Natural killer cell treated with Interleukin-12 subunit alpha and Interleukin-12 subunit beta and Interleukin-15 and Interleukin-18, amount 100 ng/mL, for 72 hours (primary cell): Measurements from ENCODE around the gene GALNT9. TPM values are rescaled to one million over a fixed set of nuclear protein-coding genes. Genes with fewer than 3 reads are reported as not detected.

Experiments used
- ATAC-seq, 2 donors: fragments of 150-1000 bp; cut with Tn5 transposase in 1 of 2; sonication (Bioruptor Pico), chemical (Tn5 transposase) in 1 of 2; 2 replicates each; pipeline ENCODE4 v1.10.0; 2021
- DNase-seq: peaks from one replicate; pipeline ENCODE4 v3.0.0; 2022; ENCODE audit warnings: low spot score
- H3K27ac Mint-ChIP-seq, 2 donors: 1 replicate in 1 of 2; 2 replicates in 1 of 2; pipeline ENCODE4 v1.8.0; 2022; ENCODE audit warnings: mixed read lengths in 2 of 2, mild to moderate bottlenecking in 1 of 2, moderate library complexity in 1 of 2
- H3K27me3 Mint-ChIP-seq, 2 donors: 1 replicate in 1 of 2; 2 replicates in 1 of 2; pipeline ENCODE4 v1.8.0; 2022; ENCODE audit warnings: mixed read lengths in 2 of 2
- H3K36me3 Mint-ChIP-seq: one replicate; pipeline ENCODE4 v1.8.0; 2022; ENCODE audit warnings: mixed read lengths
- H3K4me1 Mint-ChIP-seq, 2 donors: 1 replicate in 1 of 2; 2 replicates in 1 of 2; pipeline ENCODE4 v1.8.0; 2022; ENCODE audit warnings: low read depth in 2 of 2, mixed read lengths in 2 of 2, mild to moderate bottlenecking in 1 of 2
- H3K4me3 Mint-ChIP-seq: one replicate; pipeline ENCODE4 v1.8.0; 2022; ENCODE audit warnings: mixed read lengths
- H3K9me3 Mint-ChIP-seq: 2 replicates; pipeline ENCODE4 v1.8.0; 2022; ENCODE audit warnings: mixed read lengths
- total RNA-seq, 2 donors: library from RNA; stranded (reverse); gene quantifications; one replicate each; pipeline ENCODE4 v1.2.3, GENCODE V29; 2022

GALNT9 gene
- total RNA-seq, 2 donors from 2014 or later, result not detected

GRCh38 chr12:132343294-132344004, 14.1 kb upstream of the GALNT9 start:
- no peak for ATAC-seq
- peaks cover 8 to 9% of the 10 kb centered on the region in 2 donors for H3K4me1 Mint-ChIP-seq
- no peak overlapping the region for H3K4me3 Mint-ChIP-seq
- H3K36me3 Mint-ChIP-seq, result no peaks in the 10 kb centered on the region
- no peaks in the 10 kb centered on the region for H3K9me3 Mint-ChIP-seq
- H3K27ac Mint-ChIP-seq, result no peak overlapping the region
- peaks cover 3 to 8% of the 10 kb centered on the region in 2 donors for H3K27me3 Mint-ChIP-seq
- no peak for DNase-seq

- Mint-ChIP-seq H3K27ac (no peak overlapping the region), H3K4me3 (no peak overlapping the region), H3K27me3 (peaks cover 3 to 8% of the 10 kb centered on the region in 2 donors), H3K4me1 (peaks cover 8 to 9% of the 10 kb centered on the region in 2 donors), H3K36me3 (no peaks in the 10 kb centered on the region), H3K9me3 (no peaks in the 10 kb centered on the region)
- ATAC-seq, result no peak
- DNase-seq, result no peak
Observed at GRCh38 chr12:132342251-132343227, 13.2 kb upstream of the GALNT9 start.

DNA sequence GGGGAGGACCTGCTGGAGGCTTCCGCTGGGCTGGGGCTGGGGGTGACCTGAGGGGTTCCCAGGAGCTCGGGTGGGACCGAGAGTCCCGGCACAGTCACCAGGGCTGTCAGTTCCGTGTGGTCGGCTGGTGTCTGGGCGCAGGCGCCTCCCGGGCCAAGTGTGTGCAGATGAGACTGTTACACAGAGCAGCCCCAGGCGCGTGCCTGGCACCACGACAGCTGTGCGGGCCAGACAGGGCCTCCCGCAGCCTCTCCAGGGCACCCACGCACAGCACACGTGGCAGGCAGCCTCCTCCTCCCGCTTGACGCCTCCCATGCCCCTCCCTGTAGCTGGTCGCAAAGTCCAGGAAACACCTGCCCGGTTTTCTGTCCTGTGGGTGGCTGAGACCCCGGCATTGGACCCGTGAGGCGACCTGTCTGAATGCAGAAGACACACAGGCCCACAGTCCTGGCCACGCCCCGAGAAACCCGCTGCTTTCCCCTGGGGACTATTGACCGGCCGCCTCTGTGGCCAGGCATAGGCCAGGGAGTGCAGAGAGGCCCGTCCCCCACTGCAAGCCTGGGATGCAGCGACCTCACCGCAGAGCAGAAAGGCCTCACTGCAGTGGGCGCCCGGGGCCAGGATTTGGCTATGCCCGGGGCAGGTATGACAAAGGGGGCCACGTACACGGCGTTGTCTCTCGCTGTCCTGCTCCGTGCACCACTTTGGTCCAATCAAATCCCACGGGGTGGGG, 12.1 kb upstream of the GALNT9 start:
- Mint-ChIP-seq H3K4me3 (no peak overlapping the region), H3K27ac (no peak overlapping the region), H3K4me1 (peaks cover 8 to 9% of the 10 kb centered on the region in 2 donors), H3K9me3 (no peaks in the 10 kb centered on the region), H3K36me3 (no peaks in the 10 kb centered on the region), H3K27me3 (peaks cover 3 to 8% of the 10 kb centered on the region in 2 donors)
- no peak for ATAC-seq
- no peak for DNase-seq

- H3K36me3 Mint-ChIP-seq, result no peaks in the 10 kb centered on the region
- no peak overlapping the region for H3K4me3 Mint-ChIP-seq
- ATAC-seq, result no peak
Observed at GRCh38 chr12:132340266-132341035, 11.1 kb upstream of the GALNT9 start.

GRCh38 chr12:132339856-132340255, 10.5 kb upstream of the GALNT9 start:
- no peak overlapping the region for H3K27ac Mint-ChIP-seq
- DNase-seq (no peak), ATAC-seq (no peak)
- no peaks in the 10 kb centered on the region for H3K36me3 Mint-ChIP-seq
- no peaks in the 10 kb centered on the region for H3K9me3 Mint-ChIP-seq
- H3K27me3 Mint-ChIP-seq, result peaks cover 6 to 8% of the 10 kb centered on the region in 2 donors
- H3K4me3 Mint-ChIP-seq, result no peak overlapping the region
- peaks cover 8 to 9% of the 10 kb centered on the region in 2 donors for H3K4me1 Mint-ChIP-seq

More at GRCh38 chr12:132340266-132341035, 11.1 kb upstream of the GALNT9 start:
- peaks cover 8 to 9% of the 10 kb centered on the region in 2 donors for H3K4me1 Mint-ChIP-seq
- H3K27ac Mint-ChIP-seq, result no peak overlapping the region
- no peaks in the 10 kb centered on the region for H3K9me3 Mint-ChIP-seq
- peaks cover 5 to 8% of the 10 kb centered on the region in 2 donors for H3K27me3 Mint-ChIP-seq
- no peak for DNase-seq

DNA sequence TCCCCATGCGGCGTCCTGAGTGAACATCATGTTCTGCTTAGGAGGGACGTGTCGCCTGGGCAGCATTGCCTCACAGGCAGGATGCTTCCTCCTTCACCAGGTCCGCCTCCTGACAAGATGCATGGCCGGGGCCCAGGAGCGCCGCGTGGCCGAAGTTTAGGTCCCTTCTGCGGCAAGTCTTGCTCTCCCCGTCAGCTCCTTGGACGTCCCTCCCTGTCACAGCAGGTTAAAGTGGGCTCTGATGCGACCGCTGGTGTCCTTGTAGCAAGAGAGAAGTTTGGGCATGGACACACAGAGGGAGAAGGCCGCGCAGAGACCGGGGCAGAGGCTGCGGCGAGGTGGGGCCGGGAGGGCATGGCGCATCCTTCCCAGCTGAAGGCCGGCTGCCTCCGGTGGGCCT, 9.4 kb upstream of the GALNT9 start:
- DNase-seq (no peak), ATAC-seq (no peak)
- H3K27ac Mint-ChIP-seq, result no peak overlapping the region
- H3K27me3 Mint-ChIP-seq, result peaks cover 6 to 8% of the 10 kb centered on the region in 2 donors
- no peaks in the 10 kb centered on the region for H3K9me3 Mint-ChIP-seq
- H3K4me1 Mint-ChIP-seq, result peaks cover 8 to 9% of the 10 kb centered on the region in 2 donors
- H3K36me3 Mint-ChIP-seq, result no peaks in the 10 kb centered on the region
- H3K4me3 Mint-ChIP-seq, result no peak overlapping the region

DNA sequence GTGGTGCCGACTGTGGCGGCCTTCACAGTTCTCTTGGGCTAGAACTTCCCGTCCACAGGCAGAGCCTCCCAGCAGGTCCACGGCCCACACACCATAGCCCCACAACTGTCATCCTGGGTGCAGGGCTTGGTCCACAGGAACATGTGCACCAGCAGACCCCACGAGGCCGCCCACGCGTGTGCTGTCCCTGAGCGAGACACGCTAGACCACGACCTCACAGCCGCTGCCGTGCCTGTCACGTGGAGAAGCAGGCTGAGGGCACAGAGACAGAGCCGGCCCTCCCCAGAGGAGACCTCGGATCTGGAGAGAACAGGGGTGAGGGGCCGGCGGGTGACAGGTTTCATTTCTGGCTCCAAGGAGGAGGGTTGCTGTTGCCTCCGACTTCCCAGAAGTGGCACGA, 8.9 kb upstream of the GALNT9 start:
- no peaks in the 10 kb centered on the region for H3K9me3 Mint-ChIP-seq
- H3K27me3 Mint-ChIP-seq, result peaks cover 6% of the 10 kb centered on the region in 2 donors
- H3K27ac Mint-ChIP-seq, result no peak overlapping the region
- ATAC-seq (no peak), DNase-seq (no peak)
- peaks cover 8% of the 10 kb centered on the region in 2 donors for H3K4me1 Mint-ChIP-seq
- H3K4me3 Mint-ChIP-seq, result no peak overlapping the region
- H3K36me3 Mint-ChIP-seq, result no peaks in the 10 kb centered on the region

DNA sequence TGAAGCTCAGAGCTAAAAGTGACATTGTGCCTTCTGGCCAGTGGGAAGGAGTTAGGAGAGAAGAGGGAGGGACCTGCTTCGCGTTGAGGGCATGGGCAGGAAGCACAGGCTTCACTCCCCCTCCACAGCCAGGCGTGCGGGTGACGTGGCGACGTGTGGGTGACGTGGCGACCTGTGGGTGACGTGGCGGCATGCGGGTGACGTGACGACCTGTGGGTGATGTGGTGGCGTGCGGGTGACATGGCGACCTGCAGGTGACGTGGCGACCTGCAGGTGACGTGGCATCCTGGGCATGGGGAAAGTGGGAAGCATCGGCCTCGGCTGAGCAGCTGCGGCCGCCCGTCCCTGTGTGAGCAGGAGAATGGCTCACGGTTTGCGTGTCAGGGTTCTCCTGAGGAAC, 8.2 kb upstream of the GALNT9 start:
- no peak for DNase-seq
- H3K27me3 Mint-ChIP-seq, result peaks cover 0 to 3% of the 10 kb centered on the region in 2 donors

GRCh38 chr12:132336451-132337413, 7.3 kb upstream of the GALNT9 start:
- Mint-ChIP-seq H3K4me3 (no peak overlapping the region), H3K4me1 (no peaks in the 10 kb centered on the region), H3K27ac (no peak overlapping the region), H3K27me3 (peaks cover 0 to 5% of the 10 kb centered on the region in 2 donors), H3K36me3 (no peaks in the 10 kb centered on the region), H3K9me3 (no peaks in the 10 kb centered on the region)
- peak in 1 of 2 donors; percentile 33 for ATAC-seq
- no peak for DNase-seq

More for the DNA sequence above, 8.2 kb upstream of the GALNT9 start:
- no peaks in the 10 kb centered on the region for H3K9me3 Mint-ChIP-seq
- no peak overlapping the region for H3K4me3 Mint-ChIP-seq
- H3K27ac Mint-ChIP-seq, result no peak overlapping the region
- no peak for ATAC-seq
- H3K36me3 Mint-ChIP-seq, result no peaks in the 10 kb centered on the region
- peaks cover under 1% of the 10 kb centered on the region in 2 donors for H3K4me1 Mint-ChIP-seq

- H3K27ac Mint-ChIP-seq, result no peak overlapping the region
- peaks cover 6% of the 10 kb centered on the region for H3K9me3 Mint-ChIP-seq
- peaks cover 6% of the 10 kb centered on the region for H3K36me3 Mint-ChIP-seq
- ATAC-seq (no peak), DNase-seq (no peak)
- no peak overlapping the region for H3K4me3 Mint-ChIP-seq
- peaks cover 11 to 12% of the 10 kb centered on the region in 2 donors for H3K27me3 Mint-ChIP-seq
- H3K4me1 Mint-ChIP-seq, result peaks cover 0 to 3% of the 10 kb centered on the region in 2 donors
Observed at GRCh38 chr12:132335179-132335756, 5.9 kb upstream of the GALNT9 start.

- Mint-ChIP-seq H3K4me3 (no peak overlapping the region), H3K36me3 (peaks cover 6% of the 10 kb centered on the region), H3K27me3 (peaks cover 12% of the 10 kb centered on the region in 2 donors), H3K4me1 (peaks cover 0 to 3% of the 10 kb centered on the region in 2 donors), H3K27ac (no peak overlapping the region), H3K9me3 (peaks cover 6% of the 10 kb centered on the region)
- ATAC-seq, result no peak
- no peak for DNase-seq
Observed at GRCh38 chr12:132333766-132334165, 4.4 kb upstream of the GALNT9 start.

DNA sequence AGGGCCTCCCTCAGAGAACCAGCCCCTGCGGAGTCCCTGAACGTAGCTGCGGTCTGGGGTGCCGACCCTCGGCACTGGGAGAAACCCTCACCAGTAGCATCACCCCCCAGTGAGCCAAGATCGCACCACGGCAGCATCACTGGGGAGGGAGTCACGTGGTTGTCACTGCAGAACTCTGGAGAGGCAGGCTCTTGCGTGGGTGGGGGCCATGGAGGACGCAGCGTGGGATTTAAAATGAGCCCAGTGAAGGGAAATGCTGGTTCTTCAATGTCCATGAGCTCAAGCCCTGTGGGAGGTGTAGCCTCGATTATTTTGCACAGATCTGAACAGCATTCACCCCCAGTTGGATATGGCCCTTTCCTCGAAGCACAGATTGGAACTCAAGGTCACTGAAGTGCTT, 3.9 kb upstream of the GALNT9 start:
- ATAC-seq (no peak), DNase-seq (no peak)
- Mint-ChIP-seq H3K36me3 (peaks cover 6% of the 10 kb centered on the region), H3K4me3 (no peak overlapping the region), H3K9me3 (peaks cover 6% of the 10 kb centered on the region), H3K4me1 (peaks cover 0 to 3% of the 10 kb centered on the region in 2 donors), H3K27ac (no peak overlapping the region), H3K27me3 (peaks cover 12% of the 10 kb centered on the region in 2 donors)
